Liver (tissue), 3 donors: ENCODE results near the gene NET1.

ENCODE experiments used
- FOXA1 ChIP-seq: IDR thresholded peaks from 2 replicates; pipeline ENCODE4 v1.6.1; 2016; ENCODE audit warnings: antibody characterized with exemption
- JUND ChIP-seq, 2 donors: IDR thresholded peaks; 2 replicates each; pipeline ENCODE4 v1.6.1; 2016; ENCODE audit warnings: antibody characterized with exemption in 2 of 2
- YY1 ChIP-seq: IDR thresholded peaks from 2 replicates; pipeline ENCODE4 v1.6.1; 2016; ENCODE audit warnings: antibody characterized with exemption, mild to moderate bottlenecking
- TF ChIP-seq, protein P1 (sequence below): fragments of 150-350 bp; IDR thresholded peaks from 2 replicates; pipeline ENCODE4 v1.5.1; 2017; ENCODE audit warnings: improper control_type of control experiment, low read depth, low read length; ENCODE audit not compliant: missing input control
- donor health status: healthy.
- donor health status: healthy.

DNA sequence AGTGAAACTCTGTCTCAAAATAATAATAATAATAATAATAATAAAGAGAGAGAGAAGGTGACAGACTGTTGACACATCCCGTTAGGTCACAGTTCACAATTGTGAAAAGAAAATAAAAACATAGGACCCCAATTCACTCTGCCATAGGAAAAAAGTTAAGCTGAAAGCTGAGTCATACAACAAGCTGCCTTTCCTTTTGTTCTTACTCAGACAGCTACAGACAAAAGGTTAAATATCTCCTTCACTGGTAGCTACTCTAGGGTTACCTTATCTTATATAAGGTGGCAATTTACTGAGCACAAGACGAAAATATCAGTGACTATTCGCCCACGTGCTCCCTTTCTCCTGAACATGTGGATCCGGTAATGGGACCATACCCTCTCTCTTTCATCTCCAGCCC lies 25.2 kb upstream of the NET1 start:
- TF ChIP-seq, protein P1, sequence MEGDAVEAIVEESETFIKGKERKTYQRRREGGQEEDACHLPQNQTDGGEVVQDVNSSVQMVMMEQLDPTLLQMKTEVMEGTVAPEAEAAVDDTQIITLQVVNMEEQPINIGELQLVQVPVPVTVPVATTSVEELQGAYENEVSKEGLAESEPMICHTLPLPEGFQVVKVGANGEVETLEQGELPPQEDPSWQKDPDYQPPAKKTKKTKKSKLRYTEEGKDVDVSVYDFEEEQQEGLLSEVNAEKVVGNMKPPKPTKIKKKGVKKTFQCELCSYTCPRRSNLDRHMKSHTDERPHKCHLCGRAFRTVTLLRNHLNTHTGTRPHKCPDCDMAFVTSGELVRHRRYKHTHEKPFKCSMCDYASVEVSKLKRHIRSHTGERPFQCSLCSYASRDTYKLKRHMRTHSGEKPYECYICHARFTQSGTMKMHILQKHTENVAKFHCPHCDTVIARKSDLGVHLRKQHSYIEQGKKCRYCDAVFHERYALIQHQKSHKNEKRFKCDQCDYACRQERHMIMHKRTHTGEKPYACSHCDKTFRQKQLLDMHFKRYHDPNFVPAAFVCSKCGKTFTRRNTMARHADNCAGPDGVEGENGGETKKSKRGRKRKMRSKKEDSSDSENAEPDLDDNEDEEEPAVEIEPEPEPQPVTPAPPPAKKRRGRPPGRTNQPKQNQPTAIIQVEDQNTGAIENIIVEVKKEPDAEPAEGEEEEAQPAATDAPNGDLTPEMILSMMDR = no peak
- TF ChIP-seq YY1 (no peak), FOXA1 (no peak), JUND (IDR thresholded peaks at IDR 0.05) (no peak)
